Mammary epithelial cell (primary cell): ENCODE measurements around the gene PGAM5.

Experiments
- CTCF ChIP-seq, 2 donors: IDR thresholded peaks in 1 of 2; conservative IDR thresholded peaks in 1 of 2; 2 replicates each; pipeline ENCODE4 v1.5.1; 2011 to 2012; ENCODE audit warnings: inconsistent platforms in 2 of 2, low read length in 2 of 2, mild to moderate bottlenecking in 2 of 2, control low read depth in 1 of 2, low read depth in 1 of 2; ENCODE audit not compliant: insufficient read depth in 1 of 2; ENCODE audit errors: extremely low read depth in 1 of 2
- EZH2 ChIP-seq: IDR thresholded peaks from 2 replicates; pipeline ENCODE4 v1.6.1; 2012; ENCODE audit warnings: low read length, inconsistent platforms, borderline replicate concordance

GRCh38 chr12:132727091-132727794, 16.6 kb downstream of the PGAM5 start:
- no peak for TF ChIP-seq CTCF (conservative IDR thresholded peaks at IDR 0.05 in 1 of 2, IDR thresholded peaks at IDR 0.05 in 1 of 2; ENCODE audit: extremely low read depth in 1 of 2, insufficient read depth in 1 of 2, low read depth in 1 of 2, low read length in 2 of 2)
- TF ChIP-seq EZH2: no peak
